Right lobe of liver (tissue), 6 donors: ENCODE data around the gene OASL. TPM values are rescaled to one million over a fixed set of nuclear protein-coding genes. Genes with fewer than 3 reads are reported as not detected.
"Not testable (repeated sequence)": the region's sequence is repeated elsewhere in the genome, so short reads cannot be mapped to it uniquely, and the experiment has no call there.

Experiments used
- ATAC-seq, 4 donors: fragments of 200-7000 bp; cut with Tn5 transposase; one replicate each; pipeline ENCODE4 v1.9.1; 2020; ENCODE audit warnings: mild to moderate bottlenecking in 4 of 4, moderate library complexity in 4 of 4
- DNase-seq, 3 donors: peaks; one replicate each; pipeline ENCODE4 v3.0.0-alpha.2; 2020
- H3K27ac ChIP-seq, 3 donors: fragments of 200-600 bp; one replicate each; pipeline ENCODE4 v1.8.0; 2022
- H3K27me3 ChIP-seq, 2 donors: fragments of 200-600 bp; one replicate each; pipeline ENCODE4 v1.8.0; 2022
- H3K36me3 ChIP-seq, 4 donors: fragments of 200-600 bp; sonication (generic) in 1 of 4; one replicate each; pipeline versions ENCODE4 v1.5.1 to v1.8.0; 2017 to 2022; ENCODE audit warnings: control low read depth in 1 of 4
- H3K4me1 ChIP-seq, 4 donors: fragments of 200-600 bp; sonication (generic) in 1 of 4; one replicate each; pipeline versions ENCODE4 v1.5.1 to v1.8.0; 2017 to 2022; ENCODE audit warnings: control low read depth in 1 of 4
- H3K4me3 ChIP-seq, 3 donors: fragments of 200-600 bp; one replicate each; pipeline ENCODE4 v1.8.0; 2022
- H3K9me3 ChIP-seq, 4 donors: fragments of 200-600 bp; sonication (generic) in 1 of 4; one replicate each; pipeline versions ENCODE4 v1.5.1 to v1.8.0; 2017 to 2022; ENCODE audit warnings: control low read depth in 1 of 4
- POLR2A ChIP-seq: fragments of 450-650 bp; IDR thresholded peaks from one replicate; pipeline ENCODE4 v1.6.1; 2017; ENCODE audit warnings: antibody characterized with exemption, mild to moderate bottlenecking
- WGBS: methylation state at CpG from one replicate; pipeline ENCODE4 v1.1.6; 2018; ENCODE audit warnings: low coverage, low lambda C conversion rate; ENCODE audit not compliant: insufficient coverage; ENCODE audit errors: missing lambda C conversion rate; 5-methylcytosine and 5-hydroxymethylcytosine counted together
- intact Hi-C, 2 donors: fragments of 100-400 bp; cut with DNase I; formaldehyde crosslinking; loops; one replicate each; pipeline versions ENCODE4 v1.11.2 to v1.14.1; 2022
- total RNA-seq, 6 experiments: library from RNA; depleted of rRNA in 2 of 6; stranded (reverse); fragments of >200 nt in 2 of 6; fragmentation: NEBNext Ultra II Directional in 3 of 6; extraction: Animal tissue kit (Norgen Biotek cat#: 25700) in 3 of 6; gene quantifications; one replicate each; pipeline versions ENCODE4 v1.1.0 to v1.2.4, GENCODE V29; 2016 to 2023
- TF ChIP-seq, protein P1 (sequence below), 4 donors: fragments of 200-600 bp in 3 of 4; fragments of 450-650 bp in 1 of 4; IDR thresholded peaks; one replicate each; pipeline versions ENCODE4 v1.5.1 to v1.8.0; 2016 to 2022; ENCODE audit warnings: antibody characterized with exemption in 4 of 4, mild to moderate bottlenecking in 2 of 4
- donor health status: DM: no; HTN: yes; CAD: no.
- donor health status: DM: no; HTN: no; CAD: no.
- donor health status: DM: no; HTN: no; CAD: no.
- donor health status: DM: no; HTN: yes; CAD: no.
- donor health status: DM: no; HTN: yes; CAD: no.

Gene OASL
- total RNA-seq, 6 experiments from 2014 or later: 1.6 to 19.2 (median 4.1) TPM

- H3K4me1 ChIP-seq: peaks cover 0 to 7% (median 2%) of the 10 kb centered on the region in 4 donors
- no peaks in the 10 kb centered on the region for H3K9me3 ChIP-seq
- no peak for TF ChIP-seq POLR2A
- TF ChIP-seq, protein P1, sequence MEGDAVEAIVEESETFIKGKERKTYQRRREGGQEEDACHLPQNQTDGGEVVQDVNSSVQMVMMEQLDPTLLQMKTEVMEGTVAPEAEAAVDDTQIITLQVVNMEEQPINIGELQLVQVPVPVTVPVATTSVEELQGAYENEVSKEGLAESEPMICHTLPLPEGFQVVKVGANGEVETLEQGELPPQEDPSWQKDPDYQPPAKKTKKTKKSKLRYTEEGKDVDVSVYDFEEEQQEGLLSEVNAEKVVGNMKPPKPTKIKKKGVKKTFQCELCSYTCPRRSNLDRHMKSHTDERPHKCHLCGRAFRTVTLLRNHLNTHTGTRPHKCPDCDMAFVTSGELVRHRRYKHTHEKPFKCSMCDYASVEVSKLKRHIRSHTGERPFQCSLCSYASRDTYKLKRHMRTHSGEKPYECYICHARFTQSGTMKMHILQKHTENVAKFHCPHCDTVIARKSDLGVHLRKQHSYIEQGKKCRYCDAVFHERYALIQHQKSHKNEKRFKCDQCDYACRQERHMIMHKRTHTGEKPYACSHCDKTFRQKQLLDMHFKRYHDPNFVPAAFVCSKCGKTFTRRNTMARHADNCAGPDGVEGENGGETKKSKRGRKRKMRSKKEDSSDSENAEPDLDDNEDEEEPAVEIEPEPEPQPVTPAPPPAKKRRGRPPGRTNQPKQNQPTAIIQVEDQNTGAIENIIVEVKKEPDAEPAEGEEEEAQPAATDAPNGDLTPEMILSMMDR (IDR thresholded peaks at IDR 0.05): no peak
- 65% methylated on average over 6 of the region's 9 CpGs for WGBS
- H3K27ac ChIP-seq: no peak overlapping the region
- DNase-seq (peak in 1 of 3 donors; percentile 16), ATAC-seq (no peak)
- no peaks in the 10 kb centered on the region for H3K36me3 ChIP-seq
- intact Hi-C loops: no loop called here
- no peak overlapping the region for H3K4me3 ChIP-seq
- no peaks in the 10 kb centered on the region for H3K27me3 ChIP-seq
Measured at GRCh38 chr12:121057794-121058193, 18.7 kb upstream of the OASL start.

DNA sequence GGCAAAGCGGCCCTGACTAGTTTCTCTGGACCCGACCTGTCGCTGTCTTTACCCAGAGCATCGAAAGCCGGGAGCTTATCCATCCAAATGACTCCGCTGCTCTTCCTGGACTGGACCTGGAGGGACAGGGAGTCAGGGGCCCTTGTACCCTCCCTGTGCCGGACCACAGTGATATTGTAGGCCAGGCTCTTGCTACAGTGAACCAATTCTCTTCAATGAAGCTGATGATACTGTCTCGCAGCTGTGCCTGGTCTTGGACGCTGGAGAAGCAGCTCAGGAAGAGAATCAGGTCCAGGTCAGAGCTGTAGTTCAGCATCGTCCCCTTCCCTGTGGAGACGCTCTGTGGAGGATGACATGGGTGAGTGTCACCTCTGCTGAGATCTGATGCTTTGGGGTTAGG is 14.7 kb upstream of the OASL start:
- no peak for ATAC-seq
- WGBS: 96% methylated on average over 6 of the region's 11 CpGs

DNA sequence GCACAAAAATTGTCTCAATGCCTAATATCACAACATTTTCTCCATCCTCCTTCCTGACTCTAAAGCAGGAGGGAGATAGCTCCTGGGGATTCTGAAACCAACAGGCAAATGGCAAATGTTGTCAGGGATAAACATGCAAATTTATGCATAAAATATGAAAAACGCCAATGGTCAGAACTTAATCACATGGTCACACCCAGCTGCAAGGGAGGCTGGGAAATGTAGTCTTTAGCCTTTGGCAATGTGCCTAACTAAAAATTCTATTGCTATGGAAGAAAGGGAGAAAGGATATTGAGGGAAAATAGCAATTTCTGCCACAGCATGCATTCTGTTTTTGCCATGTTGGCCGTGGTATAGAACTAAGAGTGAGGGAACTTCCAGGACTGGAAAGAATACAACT is 11.7 kb upstream of the OASL start:
- Histone ChIP-seq H3K36me3 (no peaks in the 10 kb centered on the region), H3K4me1 (no peaks in the 10 kb centered on the region), H3K9me3 (no peaks in the 10 kb centered on the region), H3K27me3 (no peaks in the 10 kb centered on the region), H3K27ac (no peak overlapping the region), H3K4me3 (no peak overlapping the region)
- intact Hi-C loops: no loop called here
- TF ChIP-seq, protein P1 (IDR thresholded peaks at IDR 0.05): no peak
- TF ChIP-seq POLR2A: no peak
- ATAC-seq (no peak), DNase-seq (no peak)
- 34% methylated on average over 2 of the region's 2 CpGs for WGBS

More for the DNA sequence above, 14.7 kb upstream of the OASL start:
- intact Hi-C loops: no loop called here
- no peaks in the 10 kb centered on the region for H3K9me3 ChIP-seq
- H3K4me3 ChIP-seq: no peak overlapping the region
- DNase-seq: peak in 1 of 3 donors; percentile 21
- no peaks in the 10 kb centered on the region for H3K36me3 ChIP-seq
- TF ChIP-seq POLR2A: no peak
- TF ChIP-seq, protein P1 (IDR thresholded peaks at IDR 0.05): no peak
- no peak overlapping the region for H3K27ac ChIP-seq
- H3K27me3 ChIP-seq: no peaks in the 10 kb centered on the region
- H3K4me1 ChIP-seq: no peaks in the 10 kb centered on the region

DNA sequence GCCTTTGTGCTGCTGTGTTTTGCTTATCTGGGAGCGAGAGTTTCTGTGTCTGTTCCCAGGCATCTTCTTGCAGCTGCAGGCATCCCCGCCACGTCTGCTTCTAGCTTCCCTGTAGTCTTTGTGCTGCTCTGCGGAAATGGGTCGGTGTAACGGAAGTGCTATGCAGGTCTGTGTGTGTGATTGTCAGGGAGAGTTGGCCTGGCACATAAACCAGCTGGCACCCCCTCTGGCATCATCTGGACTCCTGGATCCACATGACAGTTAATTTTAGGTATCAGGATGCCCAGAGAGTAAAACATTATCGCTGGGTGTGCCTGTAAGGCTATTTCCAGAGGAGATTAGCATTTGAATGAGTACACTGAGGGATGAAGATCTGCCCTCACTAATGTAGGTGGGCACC is 9.4 kb upstream of the OASL start:
- Histone ChIP-seq H3K4me1 (no peaks in the 10 kb centered on the region), H3K36me3 (no peaks in the 10 kb centered on the region), H3K4me3 (no peak overlapping the region), H3K27ac (no peak overlapping the region), H3K27me3 (no peaks in the 10 kb centered on the region), H3K9me3 (no peaks in the 10 kb centered on the region)
- ATAC-seq: no peak
- 67% methylated on average over 5 of the region's 7 CpGs for WGBS
- TF ChIP-seq POLR2A: no peak
- TF ChIP-seq, protein P1 (IDR thresholded peaks at IDR 0.05): no peak
- intact Hi-C loops: no loop called here
- DNase-seq: no peak

DNA sequence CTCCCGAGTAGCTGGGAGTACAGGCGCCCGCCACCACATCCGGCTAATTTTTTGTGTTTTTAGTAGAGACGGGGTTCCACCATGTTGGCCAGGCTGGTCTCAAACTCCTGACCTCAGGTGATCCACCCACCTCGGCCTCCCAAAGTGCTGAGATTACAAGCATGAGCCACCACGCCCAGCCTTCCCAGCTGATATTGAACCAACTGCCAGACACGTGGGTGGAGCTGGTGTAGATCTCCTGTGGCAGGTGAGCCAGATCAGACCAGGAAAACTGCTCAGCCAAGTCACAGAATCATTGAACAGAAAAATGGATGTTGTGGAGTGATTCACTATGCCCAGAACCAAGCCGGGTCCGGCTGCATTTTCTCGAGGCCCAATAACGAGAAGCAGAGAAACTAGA is 8.4 kb upstream of the OASL start:
- H3K4me3 ChIP-seq, DNase-seq, ATAC-seq, H3K36me3 ChIP-seq, H3K27ac ChIP-seq, H3K4me1 ChIP-seq, intact Hi-C loops, H3K9me3 ChIP-seq, H3K27me3 ChIP-seq: not testable (repeated sequence)
- 81% methylated on average over 12 of the region's 12 CpGs for WGBS
